Panc1 (cell line): ENCODE measurements around the gene PCDHGC3.

Source experiments
- CTCF ChIP-seq: fragments of 450-650 bp; IDR thresholded peaks from 2 replicates; pipeline ENCODE4 v1.5.1; 2017; ENCODE audit warnings: mild to moderate bottlenecking
- POLR2AphosphoS5 ChIP-seq: IDR thresholded peaks from 2 replicates; pipeline ENCODE4 v1.6.1; 2012; ENCODE audit warnings: mild to moderate bottlenecking, low read depth, low read length, moderate library complexity

DNA sequence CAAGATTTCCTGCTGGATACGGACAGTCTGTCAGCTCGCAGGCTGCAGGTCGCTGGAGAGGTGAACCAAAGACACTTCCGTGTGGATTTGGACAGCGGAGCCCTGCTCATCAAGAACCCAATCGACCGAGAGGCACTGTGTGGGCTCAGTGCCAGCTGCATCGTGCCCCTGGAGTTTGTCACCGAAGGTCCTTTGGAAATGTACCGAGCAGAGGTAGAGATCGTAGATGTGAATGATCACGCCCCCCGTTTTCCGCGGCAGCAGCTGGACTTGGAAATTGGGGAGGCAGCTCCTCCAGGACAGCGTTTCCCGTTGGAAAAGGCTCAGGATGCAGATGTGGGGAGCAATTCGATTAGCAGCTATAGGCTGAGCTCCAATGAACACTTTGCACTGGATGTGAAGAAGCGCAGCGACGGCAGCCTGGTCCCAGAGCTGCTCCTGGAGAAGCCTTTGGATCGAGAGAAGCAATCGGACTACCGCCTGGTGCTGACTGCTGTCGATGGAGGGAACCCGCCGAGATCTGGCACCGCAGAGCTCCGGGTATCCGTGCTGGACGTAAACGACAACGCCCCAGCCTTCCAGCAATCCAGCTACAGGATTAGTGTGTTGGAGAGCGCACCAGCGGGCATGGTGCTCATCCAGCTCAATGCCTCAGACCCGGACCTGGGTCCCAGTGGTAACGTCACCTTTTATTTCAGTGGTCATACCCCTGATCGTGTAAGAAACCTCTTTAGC lies 9.7 kb downstream of the PCDHGC3 start:
- TF ChIP-seq CTCF (no peak), POLR2AphosphoS5 (no peak)
